Upper lobe of left lung (tissue), 6 donors: ENCODE data around the gene DNASE1L3. TPM values are rescaled to one million over a fixed set of nuclear protein-coding genes. Genes with fewer than 3 reads are reported as not detected.

Experiments used
- ATAC-seq, 2 donors: fragments of 200-7000 bp; cut with Tn5 transposase; one replicate each; pipeline ENCODE4 v1.9.1; 2022; ENCODE audit warnings: mild to moderate bottlenecking in 2 of 2, moderate library complexity in 2 of 2; ENCODE audit not compliant: low FRiP score in 2 of 2
- DNase-seq, 2 donors: peaks; one replicate each; pipeline ENCODE4 v3.0.0-alpha.2; 2019 to 2020
- H3K27ac ChIP-seq, 4 donors: fragments of 200-600 bp; sonication (generic); one replicate each; pipeline ENCODE4 v1.5.1; 2016 to 2019
- H3K27me3 ChIP-seq, 4 donors: fragments of 200-600 bp; sonication (generic); one replicate each; pipeline ENCODE4 v1.5.1; 2017 to 2019
- H3K36me3 ChIP-seq, 4 donors: fragments of 200-600 bp; sonication (generic); one replicate each; pipeline ENCODE4 v1.5.1; 2016 to 2019
- H3K4me1 ChIP-seq, 4 donors: fragments of 200-600 bp; sonication (generic); one replicate each; pipeline ENCODE4 v1.5.1; 2018 to 2019
- H3K4me3 ChIP-seq, 4 donors: fragments of 200-600 bp; sonication (generic); one replicate each; pipeline ENCODE4 v1.5.1; 2017 to 2019; ENCODE audit warnings: mild to moderate bottlenecking in 2 of 4, moderate library complexity in 1 of 4
- H3K9me3 ChIP-seq, 4 donors: fragments of 200-600 bp; sonication (generic); one replicate each; pipeline ENCODE4 v1.5.1; 2018 to 2019
- CTCF ChIP-seq, 6 experiments: fragments of 450-650 bp in 4 of 6; fragments of 200-600 bp in 2 of 6; sonication (generic) in 2 of 6; IDR thresholded peaks; one replicate each; pipeline ENCODE4 v1.5.1; 2016 to 2019; ENCODE audit warnings: antibody characterized with exemption in 6 of 6
- EP300 ChIP-seq, 4 donors: sonication (generic); formaldehyde crosslinking; IDR thresholded peaks; one replicate each; pipeline ENCODE4 v1.5.1; 2017; ENCODE audit warnings: antibody characterized with exemption in 4 of 4, control low read depth in 2 of 4
- POLR2A ChIP-seq, 4 donors: fragments of 450-650 bp; IDR thresholded peaks; one replicate each; pipeline ENCODE4 v1.5.1; 2016 to 2017; ENCODE audit warnings: antibody characterized with exemption in 4 of 4, mild to moderate bottlenecking in 2 of 4
- POLR2AphosphoS5 ChIP-seq, 2 donors: sonication (generic); formaldehyde crosslinking; IDR thresholded peaks; one replicate each; pipeline ENCODE4 v1.5.1; 2017; ENCODE audit warnings: antibody characterized with exemption in 2 of 2
- WGBS, 2 donors: methylation state at CpG; one replicate each; pipeline ENCODE4 v1.1.5; 2017 to 2018; 5-methylcytosine and 5-hydroxymethylcytosine counted together
- total RNA-seq, 6 donors: library from RNA; depleted of rRNA in 4 of 6; stranded (reverse); fragments of >200 nt in 4 of 6; gene quantifications; one replicate each; pipeline versions ENCODE4 v1.1.0 to v1.2.1, GENCODE V29; 2016 to 2021
- donor health status: DM: no; HTN: no; CAD: no; lungs with moderate emphysema.
- donor health status: DM: no; HTN: yes; CAD: no; lungs with severe emphysema.

The DNASE1L3 gene
- total RNA-seq, 6 donors from 2014 or later = 0.59 to 35.6 (median 3.3) TPM; not detected in 1

- peaks cover 0 to 3% (median 0%) of the 10 kb centered on the region in 4 donors for H3K4me1 ChIP-seq
- H3K9me3 ChIP-seq = no peaks in the 10 kb centered on the region
- 88 to 89% methylated on average over 4 to 9 of the region's 9 CpGs for WGBS, 2 donors
- TF ChIP-seq EP300 (IDR thresholded peaks at IDR 0.05) (no peak), CTCF (IDR thresholded peaks at IDR 0.05) (no peak), POLR2A (IDR thresholded peaks at IDR 0.05) (no peak), POLR2AphosphoS5 (IDR thresholded peaks at IDR 0.05) (no peak)
- H3K4me3 ChIP-seq = no peak overlapping the region
- DNase-seq = no peak
- H3K27ac ChIP-seq = no peak overlapping the region
- peaks cover 3 to 89% (median 46%) of the 10 kb centered on the region in 4 donors for H3K36me3 ChIP-seq
- ATAC-seq = no peak
- no peaks in the 10 kb centered on the region for H3K27me3 ChIP-seq
These were observed 67.2 kb downstream of the DNASE1L3 start for GRCh38 chr3:58143417-58144055.

Other genes with a start within 250 kb of the DNASE1L3 start
- gene FLNB, start 202.6 kb downstream of the DNASE1L3 start, total RNA-seq = 100 to 1,000 TPM; 101 to 193 (median 127) TPM
- 10 to 100 TPM in 5 of 6 donors, 1 to 10 TPM in 1; 9.7 to 54.7 (median 16.9) TPM for gene ABHD6, start 26.8 kb upstream of the DNASE1L3 start, total RNA-seq
- gene RPP14, start 95.3 kb upstream of the DNASE1L3 start, total RNA-seq = 10 to 100 TPM in 2 of 6 donors, 1 to 10 TPM in 4; 6.3 to 11.0 (median 9.4) TPM
- gene HTD2, start 95.5 kb upstream of the DNASE1L3 start, total RNA-seq = 10 to 100 TPM in 2 of 6 donors, 1 to 10 TPM in 3, not detected in 1; 7.1 to 14.7 (median 9.0) TPM
- gene PXK, start 121.9 kb upstream of the DNASE1L3 start, total RNA-seq = 10 to 100 TPM; 17.6 to 38.8 (median 23.2) TPM
- 10 to 100 TPM; 20.4 to 81.4 (median 48.5) TPM for gene PDHB, start 222.9 kb upstream of the DNASE1L3 start, total RNA-seq